ENCODE data around the gene DNAAF1.

DNA sequence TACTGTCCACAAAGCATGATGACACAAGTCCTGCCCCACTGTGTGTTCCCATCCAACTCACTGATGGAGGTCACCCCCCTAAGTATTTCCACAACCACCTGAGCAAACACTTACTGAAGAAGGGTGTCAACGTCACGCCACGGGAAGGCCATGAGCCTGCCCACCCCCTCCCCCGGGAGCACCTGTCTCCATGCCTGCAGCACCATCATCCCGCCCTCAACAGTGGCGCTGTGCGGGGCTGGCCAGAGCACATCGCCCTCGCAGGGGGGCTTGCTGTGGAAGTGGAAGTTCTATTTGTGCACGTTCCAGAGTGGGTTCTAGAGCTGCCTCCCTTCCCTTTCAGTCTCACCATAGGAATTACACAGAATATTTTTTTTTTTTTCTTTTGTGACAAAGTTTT lies 24.1 kb upstream of the DNAAF1 start:
- no peak for TF ChIP-seq CTCF (IDR thresholded peaks at IDR 0.05)
- TF ChIP-seq POLR2A (IDR thresholded peaks at IDR 0.05): no peak
